Measurements from ENCODE around the gene FXR2.
"Not testable (repeated sequence)": the region's sequence is repeated elsewhere in the genome, so short reads cannot be mapped to it uniquely, and the experiment has no call there.

FXR2 gene

GRCh38 chr17:7614425-7615264 lies at the start of gene FXR2:
Gene FXR2 (minus strand): TSS chr17:7614897. CDS start chr17:7614532, 365 bp downstream.
- ATAC-seq, result peak; percentile 93 to 94

GRCh38 chr17:7656958-7657609 lies 42.4 kb upstream of the FXR2 start:
- no peak for ATAC-seq

GRCh38 chr17:7655541-7655840 lies 40.8 kb upstream of the FXR2 start:
- no peak for ATAC-seq

GRCh38 chr17:7654832-7655540 lies 40.3 kb upstream of the FXR2 start:
- no peak for ATAC-seq

- ATAC-seq, result no peak
These were observed 38.0 kb upstream of the FXR2 start for GRCh38 chr17:7652388-7653356.

GRCh38 chr17:7651665-7652387 lies 37.1 kb upstream of the FXR2 start:
- no peak for ATAC-seq

- ATAC-seq, result no peak
These were observed 36.5 kb upstream of the FXR2 start for GRCh38 chr17:7651097-7651664.

- ATAC-seq, result peak; percentile 85
These were observed 35.9 kb upstream of the FXR2 start, which contains the start of gene ATP1B2 for GRCh38 chr17:7650509-7651096. Gene ATP1B2 (plus strand): TSS chr17:7650926. CDS start chr17:7651519, 593 bp downstream.

DNA sequence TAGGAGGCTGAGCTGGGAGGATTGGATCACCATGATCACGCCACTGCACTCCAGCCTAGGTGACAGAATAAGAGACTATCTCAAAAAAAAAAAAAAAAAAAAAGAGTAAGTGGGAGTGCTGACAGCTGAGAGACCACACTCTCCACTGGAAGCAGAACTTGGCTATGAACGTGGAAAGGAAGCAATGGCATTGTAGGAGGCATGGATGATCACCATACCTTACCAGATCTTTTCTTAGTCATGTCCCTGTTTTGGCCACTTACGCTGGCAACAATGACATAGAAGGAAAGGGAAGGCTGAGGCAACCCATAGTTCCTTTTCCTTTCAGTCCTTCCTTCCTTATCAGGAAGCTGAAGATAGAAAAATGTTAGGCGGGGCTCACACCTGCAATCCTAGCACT lies 32.3 kb upstream of the FXR2 start:
- no peak for ATAC-seq

- no peak for ATAC-seq
These were observed 31.8 kb upstream of the FXR2 start for GRCh38 chr17:7646457-7646856.

DNA sequence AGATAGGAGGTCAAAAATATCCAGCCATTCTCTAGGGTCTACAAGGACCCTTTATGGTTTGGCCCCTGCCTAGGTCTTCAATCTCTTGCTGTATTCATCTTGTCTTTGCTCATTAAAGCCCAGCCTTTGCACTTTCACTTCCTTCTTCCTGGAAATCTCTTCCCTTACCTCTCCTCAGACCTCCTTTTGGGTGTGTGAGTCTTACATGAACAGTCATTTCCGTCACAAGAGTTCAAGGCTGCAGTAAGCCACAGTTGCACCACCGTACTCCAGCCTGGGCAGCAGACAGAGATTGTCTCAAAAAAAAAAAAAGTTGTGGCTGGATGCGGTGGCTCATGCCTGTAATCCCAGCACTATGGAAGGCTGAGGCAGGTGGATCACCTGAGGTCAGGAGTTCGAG lies 30.1 kb upstream of the FXR2 start:
- ATAC-seq, result no peak

DNA sequence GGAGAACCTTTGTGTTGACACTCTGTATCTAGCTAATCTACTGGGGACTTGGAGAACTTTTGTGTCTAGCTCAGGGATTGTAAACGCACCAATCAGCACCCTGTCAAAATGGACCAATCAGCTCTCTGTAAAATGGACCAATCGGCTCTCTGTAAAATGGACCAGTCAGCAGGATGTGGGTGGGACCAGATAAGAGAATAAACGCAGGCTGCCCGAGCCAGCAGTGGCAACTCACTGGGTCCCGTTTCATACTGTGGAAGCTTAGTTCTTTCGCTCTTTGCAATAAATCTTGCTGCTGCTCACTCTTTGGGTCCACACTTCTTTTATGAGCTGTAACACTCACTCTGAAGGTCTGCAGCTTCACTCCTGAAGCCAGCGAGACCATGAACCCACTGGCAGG lies 26.9 kb upstream of the FXR2 start:
- ATAC-seq, result not testable (repeated sequence)

GRCh38 chr17:7640783-7641182 lies 26.1 kb upstream of the FXR2 start:
- ATAC-seq, result no peak

DNA sequence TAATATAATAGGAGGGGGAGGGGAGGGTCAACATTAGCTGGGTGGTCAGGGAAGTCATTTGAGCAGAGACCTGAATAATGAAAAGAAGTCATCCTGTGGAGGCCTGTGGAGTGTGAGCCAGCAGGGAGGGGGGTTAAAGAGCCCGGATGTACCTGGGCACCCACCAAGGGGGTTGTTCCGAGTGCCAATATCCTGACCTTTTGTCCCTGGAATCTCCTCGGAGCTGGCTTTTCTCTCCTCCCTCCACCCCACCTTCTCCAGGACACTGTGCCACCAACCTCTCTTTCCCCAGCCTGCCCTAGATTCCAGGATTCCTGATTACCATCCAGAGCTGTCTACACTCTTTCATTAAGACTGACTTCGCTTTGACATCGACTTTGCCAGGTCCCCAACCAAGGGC lies 21.5 kb upstream of the FXR2 start:
- no peak for ATAC-seq

GRCh38 chr17:7634384-7634783 lies 19.7 kb upstream of the FXR2 start:
- no peak for ATAC-seq

GRCh38 chr17:7633093-7633492 lies 18.4 kb upstream of the FXR2 start:
- no peak for ATAC-seq

DNA sequence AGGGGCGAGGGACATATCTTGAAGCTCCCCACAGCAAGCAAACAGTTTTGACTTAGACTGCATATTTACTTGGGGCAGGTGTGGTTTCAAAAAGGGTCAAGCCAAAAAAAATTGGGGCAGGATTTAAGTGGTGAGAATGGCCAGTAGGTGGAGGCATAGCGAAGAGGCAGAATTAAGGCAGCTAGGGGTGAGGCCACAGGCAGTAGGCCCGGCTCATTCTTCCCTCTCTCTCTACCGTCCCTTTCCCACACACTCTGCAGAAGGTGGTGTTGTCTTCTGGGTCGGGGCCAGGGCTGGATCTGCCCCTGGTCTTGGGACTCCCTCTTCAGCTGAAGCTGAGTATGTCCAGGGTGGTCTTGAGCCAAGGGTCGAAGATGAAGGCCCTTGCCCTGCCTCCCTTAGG lies 17.8 kb upstream of the FXR2 start:
- no peak for ATAC-seq

GRCh38 chr17:7631398-7632380 lies 17.0 kb upstream of the FXR2 start:
- ATAC-seq, result no peak

GRCh38 chr17:7629939-7630571 lies 15.4 kb upstream of the FXR2 start, which contains the start of gene SHBG:
Gene SHBG (plus strand): TSS chr17:7630135. CDS start chr17:7630173, 38 bp downstream.
- ATAC-seq, result no peak

Measured in activated CD4-positive, CD25-positive, alpha-beta regulatory T cell treated with anti-CD3 and anti-CD28 coated beads, Interleukin-2, amount 50 U/mL, for 24 hours (primary cell).